ENCODE results near the gene TPRG1L.
A peak's percentile ranks its signal among the peaks of the same experiment; 100 is the strongest.

TPRG1L gene

GRCh38 chr1:3673381-3674099 lies 48.7 kb downstream of the TPRG1L start:
- peak overlapping the region; percentile 29 for H3K4me2 ChIP-seq (ENCODE audit: low read depth, low read length, poor library complexity, severe bottlenecking)
- no peaks in the 10 kb centered on the region for H3F3A ChIP-seq (ENCODE audit: insufficient read depth)
- TF ChIP-seq EZH2phosphoT487 (conservative IDR thresholded peaks at IDR 0.05; ENCODE audit: low read length), result no peak
- TF ChIP-seq, protein P1, sequence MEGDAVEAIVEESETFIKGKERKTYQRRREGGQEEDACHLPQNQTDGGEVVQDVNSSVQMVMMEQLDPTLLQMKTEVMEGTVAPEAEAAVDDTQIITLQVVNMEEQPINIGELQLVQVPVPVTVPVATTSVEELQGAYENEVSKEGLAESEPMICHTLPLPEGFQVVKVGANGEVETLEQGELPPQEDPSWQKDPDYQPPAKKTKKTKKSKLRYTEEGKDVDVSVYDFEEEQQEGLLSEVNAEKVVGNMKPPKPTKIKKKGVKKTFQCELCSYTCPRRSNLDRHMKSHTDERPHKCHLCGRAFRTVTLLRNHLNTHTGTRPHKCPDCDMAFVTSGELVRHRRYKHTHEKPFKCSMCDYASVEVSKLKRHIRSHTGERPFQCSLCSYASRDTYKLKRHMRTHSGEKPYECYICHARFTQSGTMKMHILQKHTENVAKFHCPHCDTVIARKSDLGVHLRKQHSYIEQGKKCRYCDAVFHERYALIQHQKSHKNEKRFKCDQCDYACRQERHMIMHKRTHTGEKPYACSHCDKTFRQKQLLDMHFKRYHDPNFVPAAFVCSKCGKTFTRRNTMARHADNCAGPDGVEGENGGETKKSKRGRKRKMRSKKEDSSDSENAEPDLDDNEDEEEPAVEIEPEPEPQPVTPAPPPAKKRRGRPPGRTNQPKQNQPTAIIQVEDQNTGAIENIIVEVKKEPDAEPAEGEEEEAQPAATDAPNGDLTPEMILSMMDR (IDR thresholded peaks at IDR 0.05; ENCODE audit: insufficient read depth, low read length, poor library complexity, severe bottlenecking), result no peak
- no peaks in the 10 kb centered on the region for H3K79me2 ChIP-seq (ENCODE audit: insufficient read depth, low read length)
- H3K27ac ChIP-seq (ENCODE audit: low read depth, low read length), result no peak overlapping the region
- H3K9me2 ChIP-seq (replicated peaks; ENCODE audit: insufficient read depth, low read length), result no peaks in the 10 kb centered on the region
- H3K36me3 ChIP-seq (ENCODE audit: low read length), result no peaks in the 10 kb centered on the region
- H4K20me1 ChIP-seq (ENCODE audit: low read depth, low read length), result no peaks in the 10 kb centered on the region
- no peak overlapping the region for H3K4me3 ChIP-seq (ENCODE audit: insufficient read depth, low read length, poor library complexity, severe bottlenecking)
- H3K9ac ChIP-seq (ENCODE audit: low read length), result no peak overlapping the region
- H3K27me3 ChIP-seq (ENCODE audit: low read length), result no peaks in the 10 kb centered on the region
- no peak overlapping the region for H2AFZ ChIP-seq (ENCODE audit: low read depth, low read length, severe bottlenecking)
- H3K9me3 ChIP-seq (ENCODE audit: insufficient read depth, low read length), result no peaks in the 10 kb centered on the region

GRCh38 chr1:3674100-3675094 lies 49.6 kb downstream of the TPRG1L start:
- Histone ChIP-seq H3K4me2 (ENCODE audit: low read depth, low read length, poor library complexity, severe bottlenecking) (no peak overlapping the region), H3K9me3 (ENCODE audit: insufficient read depth, low read length) (no peaks in the 10 kb centered on the region), H3K4me3 (ENCODE audit: insufficient read depth, low read length, poor library complexity, severe bottlenecking) (no peak overlapping the region), H3K27me3 (ENCODE audit: low read length) (no peaks in the 10 kb centered on the region), H3K27ac (ENCODE audit: low read depth, low read length) (no peak overlapping the region), H3K9me2 (replicated peaks; ENCODE audit: insufficient read depth, low read length) (no peaks in the 10 kb centered on the region), H2AFZ (ENCODE audit: low read depth, low read length, severe bottlenecking) (no peak overlapping the region), H3K36me3 (ENCODE audit: low read length) (no peaks in the 10 kb centered on the region), H4K20me1 (ENCODE audit: low read depth, low read length) (no peaks in the 10 kb centered on the region), H3K79me2 (ENCODE audit: insufficient read depth, low read length) (no peaks in the 10 kb centered on the region), H3F3A (ENCODE audit: insufficient read depth) (no peaks in the 10 kb centered on the region), H3K9ac (ENCODE audit: low read length) (no peak overlapping the region)
- TF ChIP-seq, protein P1 (IDR thresholded peaks at IDR 0.05; ENCODE audit: insufficient read depth, low read length, poor library complexity, severe bottlenecking), result no peak
- no peak for TF ChIP-seq EZH2phosphoT487 (conservative IDR thresholded peaks at IDR 0.05; ENCODE audit: low read length)

GRCh38 chr1:3675436-3675835 lies 50.6 kb downstream of the TPRG1L start:
- Histone ChIP-seq H3K27ac (ENCODE audit: low read depth, low read length) (no peak overlapping the region), H3K9me3 (ENCODE audit: insufficient read depth, low read length) (no peaks in the 10 kb centered on the region), H4K20me1 (ENCODE audit: low read depth, low read length) (no peaks in the 10 kb centered on the region), H3K9ac (ENCODE audit: low read length) (no peak overlapping the region), H3K79me2 (ENCODE audit: insufficient read depth, low read length) (no peaks in the 10 kb centered on the region), H2AFZ (ENCODE audit: low read depth, low read length, severe bottlenecking) (no peak overlapping the region), H3K4me3 (ENCODE audit: insufficient read depth, low read length, poor library complexity, severe bottlenecking) (no peak overlapping the region), H3K9me2 (replicated peaks; ENCODE audit: insufficient read depth, low read length) (no peaks in the 10 kb centered on the region), H3K4me2 (ENCODE audit: low read depth, low read length, poor library complexity, severe bottlenecking) (no peak overlapping the region), H3K27me3 (ENCODE audit: low read length) (no peaks in the 10 kb centered on the region), H3F3A (ENCODE audit: insufficient read depth) (no peaks in the 10 kb centered on the region), H3K36me3 (ENCODE audit: low read length) (no peaks in the 10 kb centered on the region)
- TF ChIP-seq EZH2phosphoT487 (conservative IDR thresholded peaks at IDR 0.05; ENCODE audit: low read length), result no peak

Measured in SU-DHL-6 (cell line).